GM21576 (cell line): ENCODE results near the gene LRRTM1.

ENCODE experiments used
- ATAC-seq: cut with Tn5 transposase; IDR thresholded peaks from one replicate; pipeline ENCODE4 v1.9.1; 2021; ENCODE audit warnings: mild to moderate bottlenecking, moderate library complexity; ENCODE audit not compliant: unreplicated experiment

The LRRTM1 gene

DNA sequence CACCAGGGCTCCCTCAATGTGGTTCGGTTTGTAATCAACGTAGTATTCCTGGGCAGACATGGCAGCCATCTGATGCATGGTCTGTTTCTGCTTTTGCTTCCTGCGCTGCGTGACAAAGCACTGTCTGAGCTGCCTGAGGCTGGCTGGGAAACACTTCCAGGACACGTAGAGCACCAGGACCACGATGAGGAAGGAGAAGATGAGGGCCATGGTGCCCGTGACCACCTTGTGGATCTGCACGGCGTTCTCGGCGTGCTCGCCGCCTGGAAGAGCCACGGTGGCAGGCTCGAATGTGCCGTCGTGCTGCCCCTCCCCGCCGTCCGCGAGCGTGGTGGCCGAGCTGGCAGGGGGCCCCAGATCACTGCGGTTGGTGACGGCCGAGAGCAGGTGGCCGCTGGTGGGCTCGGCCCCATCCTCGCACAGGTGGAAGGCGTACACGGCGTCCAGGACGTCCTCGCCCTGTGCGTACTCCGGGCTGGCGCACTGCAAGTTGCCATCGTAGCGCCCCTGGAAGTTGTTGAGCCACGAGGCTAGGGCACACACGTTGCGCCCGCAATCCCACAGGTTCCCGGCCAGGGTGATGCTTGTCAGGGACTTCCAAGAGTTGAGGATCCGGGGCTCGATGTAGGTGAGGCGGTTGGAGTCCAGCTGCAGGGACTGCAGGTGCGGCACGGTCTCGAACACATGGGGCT, 2.1 kb downstream of the LRRTM1 start:
- no peak for ATAC-seq

DNA sequence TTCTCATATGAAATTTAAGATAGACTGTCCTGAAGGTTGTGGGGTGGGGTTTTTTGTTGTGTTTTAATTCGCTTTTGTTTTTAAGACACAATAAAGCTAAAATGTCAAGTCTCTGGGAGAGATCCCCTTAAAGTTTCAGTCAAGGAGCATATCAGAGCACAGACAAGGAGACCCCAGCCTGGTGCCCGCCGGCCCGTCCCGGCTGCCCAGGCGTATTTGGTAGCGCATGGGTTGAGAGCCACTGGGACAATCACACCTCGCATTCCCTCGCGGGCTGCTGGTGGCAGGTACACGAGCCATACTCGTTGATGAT, 2.6 kb downstream of the LRRTM1 start:
- no peak for ATAC-seq

DNA sequence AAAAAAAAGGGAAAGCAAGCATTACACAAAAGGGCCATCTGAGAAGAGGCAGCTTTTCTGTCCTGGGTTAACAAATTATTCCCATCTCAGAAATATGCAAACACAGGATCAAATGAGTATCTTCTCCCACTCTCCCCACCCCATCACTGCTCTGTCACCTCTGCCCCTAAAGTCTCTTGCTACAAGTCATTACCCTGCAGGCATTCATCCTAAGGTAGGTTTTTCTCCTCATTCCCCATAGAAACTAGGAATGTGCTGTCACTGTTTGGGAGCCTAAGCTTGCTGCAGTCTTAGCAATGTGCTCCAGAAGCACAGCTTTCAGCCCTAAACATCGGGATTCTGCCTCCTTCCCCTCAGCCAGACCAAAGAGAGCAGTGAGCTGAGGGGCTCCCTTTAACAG, 3.6 kb downstream of the LRRTM1 start:
- no peak for ATAC-seq

DNA sequence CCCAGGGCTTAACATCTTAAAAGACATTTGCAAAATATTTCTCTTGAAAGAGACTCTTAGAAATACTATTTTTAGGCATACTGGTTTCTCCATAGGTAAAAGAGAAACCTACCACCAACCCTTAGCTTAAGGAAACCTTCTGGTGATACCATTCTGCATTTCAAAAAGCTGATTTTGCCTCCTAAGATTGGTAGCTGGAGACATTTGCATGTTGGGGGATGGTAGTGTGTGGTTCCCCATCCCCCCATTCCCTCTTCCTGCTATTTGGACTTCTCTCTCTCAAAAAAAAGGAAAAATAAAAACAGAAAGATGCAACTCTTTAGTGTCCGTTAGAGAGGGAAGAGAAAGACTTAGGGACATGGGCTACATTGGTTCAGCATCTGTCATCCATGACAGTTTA, 4.2 kb downstream of the LRRTM1 start:
- no peak for ATAC-seq

DNA sequence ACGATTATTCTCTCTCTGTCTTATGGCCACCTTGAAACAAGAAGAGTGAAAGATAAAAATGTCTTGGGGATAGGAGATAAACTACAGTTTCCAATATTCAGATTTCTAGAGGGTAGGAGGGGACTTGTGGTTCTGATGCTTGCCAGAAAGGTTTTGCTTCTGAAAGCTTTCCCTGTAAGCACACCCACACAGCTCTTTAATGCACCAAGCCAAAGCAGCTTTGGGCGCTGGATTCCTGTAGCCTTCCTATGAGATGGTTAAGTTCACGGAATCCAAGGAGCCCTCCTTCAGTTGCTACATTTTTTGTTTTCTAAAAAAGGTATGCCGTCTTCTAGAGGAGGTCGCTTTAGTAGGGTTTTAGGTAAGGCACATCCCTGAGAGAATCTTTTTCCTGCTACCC, 4.9 kb downstream of the LRRTM1 start:
- no peak for ATAC-seq

DNA sequence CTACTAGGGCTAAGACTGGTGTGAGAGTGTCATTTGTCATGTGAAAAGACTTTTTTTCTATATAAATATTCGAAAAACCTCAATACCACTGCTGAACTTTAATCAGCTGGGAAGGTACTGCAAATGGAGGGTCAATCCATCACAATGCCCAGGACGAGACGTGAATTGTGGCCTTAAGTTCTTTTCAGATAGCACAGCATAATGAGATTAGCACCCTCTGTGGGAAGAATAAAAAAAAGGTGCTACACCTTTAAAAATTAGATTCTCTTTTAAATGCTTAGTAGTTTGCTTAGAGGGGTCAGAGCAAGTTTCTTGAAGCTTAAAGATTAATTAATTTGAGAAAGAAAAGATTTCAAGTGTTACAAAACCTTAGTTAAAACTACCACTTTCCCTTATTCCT, 5.6 kb downstream of the LRRTM1 start:
- no peak for ATAC-seq

DNA sequence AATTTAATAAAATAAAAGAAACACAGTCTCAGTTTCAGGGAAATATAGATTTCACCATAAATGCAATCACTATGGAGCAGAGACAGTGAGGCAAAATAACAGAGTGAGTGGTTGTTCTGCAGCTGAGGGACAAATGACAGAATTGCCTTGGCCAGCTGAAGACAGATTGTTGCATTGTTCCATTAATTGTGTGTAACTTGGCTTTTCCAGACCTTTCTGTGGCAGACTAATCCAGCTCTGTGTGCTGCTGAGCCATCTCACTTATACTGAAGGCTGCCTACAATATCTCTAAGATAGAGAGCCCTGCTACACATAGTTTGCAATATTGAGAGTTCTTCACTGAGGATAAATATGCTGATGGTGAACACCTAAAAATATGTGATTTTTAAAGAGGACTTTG, 11.5 kb downstream of the LRRTM1 start:
- ATAC-seq: no peak

DNA sequence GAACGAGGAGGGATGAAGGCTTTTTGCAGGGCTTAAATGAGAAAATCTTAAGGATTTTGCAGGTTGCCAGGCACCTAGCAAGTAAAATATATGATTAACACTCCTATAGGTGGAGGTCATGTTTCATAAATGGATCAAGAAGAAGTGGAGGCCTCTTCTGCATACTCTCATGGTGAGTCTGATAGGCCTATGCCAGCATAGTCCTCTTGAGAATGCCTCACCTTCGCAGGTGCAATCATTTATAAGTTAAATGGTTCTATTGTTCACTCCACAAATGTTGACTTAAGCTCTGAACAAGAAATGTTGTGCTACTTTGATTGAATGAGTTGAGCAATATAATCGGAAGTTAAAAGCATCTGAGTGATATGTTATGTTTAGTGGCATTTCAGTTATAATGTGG, 12.1 kb downstream of the LRRTM1 start:
- ATAC-seq: no peak

DNA sequence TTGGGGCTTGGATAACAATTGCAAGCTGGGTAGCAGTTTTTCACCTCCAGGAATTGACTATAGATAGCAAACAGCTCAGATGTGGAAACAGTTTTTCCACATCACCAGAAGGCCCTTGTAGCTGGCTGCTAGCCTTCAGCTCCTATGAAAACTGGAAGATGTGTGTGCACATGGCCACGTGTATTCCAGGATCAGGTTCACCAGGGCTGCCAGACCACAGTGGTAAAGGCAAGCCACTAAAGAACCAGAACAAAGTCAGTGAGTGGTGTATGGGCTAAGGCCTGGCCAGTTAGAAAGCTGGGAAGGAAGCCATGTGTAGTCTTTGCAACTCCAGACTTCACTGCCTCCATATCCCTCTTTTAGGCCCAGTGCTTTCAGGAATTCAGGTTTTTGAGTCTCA, 12.9 kb downstream of the LRRTM1 start:
- no peak for ATAC-seq

DNA sequence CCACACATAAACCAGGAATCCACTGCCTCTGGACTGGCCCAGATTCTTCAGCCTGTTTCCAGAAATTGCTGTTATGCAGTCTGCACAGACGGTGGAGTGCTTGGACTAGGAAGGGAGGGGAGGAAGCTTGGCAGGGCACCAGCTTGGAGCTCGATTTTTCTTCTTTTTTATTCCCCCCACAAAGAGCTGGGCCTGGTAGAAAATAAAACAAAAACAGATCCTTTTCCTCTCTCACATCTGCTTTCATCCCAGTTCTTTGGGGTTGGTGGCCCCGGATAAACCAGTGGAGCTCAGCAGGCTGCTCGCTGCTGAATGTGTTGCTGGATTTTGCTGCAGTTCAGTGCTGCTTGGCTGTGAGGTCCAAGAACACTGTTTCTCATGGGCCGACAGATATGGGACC, 16.0 kb downstream of the LRRTM1 start:
- ATAC-seq: no peak

DNA sequence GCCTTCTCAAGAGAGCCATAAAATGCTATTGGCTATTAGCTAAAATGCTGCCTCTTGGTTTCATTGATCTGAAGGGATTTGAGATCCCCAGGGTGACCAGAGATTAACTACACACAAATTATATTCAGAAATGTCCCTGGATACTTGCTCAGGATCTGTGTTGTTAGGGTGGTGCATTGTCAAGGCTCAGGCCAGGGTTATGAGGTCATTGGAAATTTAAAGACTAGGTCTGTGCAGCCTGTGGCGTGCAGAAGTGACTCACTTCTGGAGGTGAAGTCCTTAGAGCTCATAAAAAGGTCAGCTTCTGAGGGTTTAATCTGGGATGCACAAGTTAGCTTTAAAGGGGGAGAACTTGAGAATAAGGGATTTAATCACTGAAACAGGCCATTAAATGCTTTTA, 23.5 kb downstream of the LRRTM1 start:
- no peak for ATAC-seq

DNA sequence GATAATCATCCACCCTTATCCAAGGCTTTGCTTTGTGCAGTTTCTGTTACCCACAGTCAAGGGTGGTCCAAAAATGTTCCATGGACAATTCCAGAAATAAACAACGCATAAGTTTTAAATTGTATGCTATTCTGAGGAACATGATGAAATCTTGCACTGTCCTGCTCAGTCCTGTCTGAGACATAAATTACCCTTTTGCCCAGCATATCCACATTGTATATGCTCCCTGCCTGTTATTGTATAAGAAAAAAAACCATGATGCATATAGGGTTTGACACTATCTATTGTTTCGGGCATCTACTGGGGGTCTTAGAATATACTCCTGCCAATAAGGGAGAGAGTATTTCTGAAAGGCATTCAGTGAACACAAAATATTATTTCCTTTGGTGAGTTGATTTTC, 24.0 kb downstream of the LRRTM1 start:
- ATAC-seq: no peak

DNA sequence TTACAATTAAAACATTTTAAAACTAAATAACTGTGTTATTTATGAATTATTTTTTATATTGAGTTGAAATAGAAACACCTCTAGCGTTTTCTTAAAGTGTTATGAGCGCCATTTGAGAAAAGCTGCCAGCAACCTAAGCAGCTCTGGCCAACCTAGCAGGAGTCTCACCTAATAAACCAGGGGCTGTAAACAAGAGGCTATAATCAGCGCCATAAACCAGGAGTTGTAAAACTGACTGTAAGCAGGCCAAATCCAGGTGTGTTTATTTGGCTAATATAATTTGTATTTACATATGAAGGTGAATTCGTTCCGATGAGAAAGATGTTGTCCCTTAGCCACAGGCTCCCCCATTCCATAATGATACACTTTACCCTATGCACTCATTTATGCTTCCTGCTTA, 34.7 kb downstream of the LRRTM1 start:
- ATAC-seq: no peak

DNA sequence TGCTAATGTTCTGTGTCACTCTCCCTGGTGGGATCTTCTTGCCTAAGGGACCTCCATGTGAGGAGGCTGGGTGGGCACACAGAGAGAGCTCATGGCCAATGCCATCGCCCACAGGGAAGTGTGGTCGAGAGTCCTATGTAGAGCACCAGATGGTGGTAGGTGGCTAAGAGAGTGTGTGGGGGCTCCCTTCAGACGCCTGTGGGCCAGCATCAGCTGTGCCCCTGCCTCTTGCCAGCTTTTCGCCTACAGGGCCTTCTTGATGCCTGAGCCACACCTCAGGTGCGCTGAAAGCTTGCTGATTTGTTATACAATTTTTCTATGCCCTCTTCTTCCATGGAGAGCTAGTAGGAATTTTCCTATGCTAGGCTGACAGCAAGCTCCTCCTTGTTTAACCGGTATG, 38.3 kb downstream of the LRRTM1 start:
- no peak for ATAC-seq

DNA sequence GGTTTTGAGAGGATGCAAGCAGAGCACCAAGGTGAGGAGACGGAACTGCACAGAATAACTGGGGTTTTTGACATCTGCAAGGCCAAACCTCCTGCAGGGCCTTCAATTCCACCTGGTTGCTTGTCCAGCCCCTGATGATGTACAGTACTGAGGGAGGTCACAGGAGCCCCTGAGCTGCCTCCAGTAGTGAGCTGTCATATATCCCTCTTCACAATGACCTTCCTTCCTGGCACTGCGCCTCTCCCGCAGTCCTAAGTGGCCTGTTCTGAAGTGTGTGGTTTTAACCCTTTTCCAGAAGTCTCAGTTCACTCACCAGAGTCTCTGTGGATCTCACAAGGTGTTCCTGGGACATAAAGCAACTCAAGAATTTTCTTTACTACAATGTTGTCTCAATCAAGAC, 45.3 kb downstream of the LRRTM1 start:
- no peak for ATAC-seq

DNA sequence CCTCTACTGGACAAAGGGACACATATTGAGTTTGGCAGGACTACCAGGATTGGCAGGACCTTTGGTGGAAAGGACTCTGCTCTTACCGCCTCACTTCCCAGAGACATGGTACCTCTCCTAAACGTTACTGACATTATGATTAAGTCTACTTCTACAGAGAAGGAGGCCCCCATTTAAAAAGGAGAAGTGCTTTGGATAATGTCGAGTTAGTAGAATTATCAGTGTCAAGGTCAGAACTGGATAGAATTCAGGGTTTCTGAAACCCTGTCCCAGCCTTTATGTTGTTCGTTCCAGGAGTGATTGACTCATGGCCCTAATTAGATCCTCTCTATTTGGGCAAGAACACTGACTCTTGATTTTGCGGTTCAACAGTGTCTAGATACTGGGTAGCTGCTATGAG, 45.8 kb downstream of the LRRTM1 start:
- ATAC-seq: no peak

DNA sequence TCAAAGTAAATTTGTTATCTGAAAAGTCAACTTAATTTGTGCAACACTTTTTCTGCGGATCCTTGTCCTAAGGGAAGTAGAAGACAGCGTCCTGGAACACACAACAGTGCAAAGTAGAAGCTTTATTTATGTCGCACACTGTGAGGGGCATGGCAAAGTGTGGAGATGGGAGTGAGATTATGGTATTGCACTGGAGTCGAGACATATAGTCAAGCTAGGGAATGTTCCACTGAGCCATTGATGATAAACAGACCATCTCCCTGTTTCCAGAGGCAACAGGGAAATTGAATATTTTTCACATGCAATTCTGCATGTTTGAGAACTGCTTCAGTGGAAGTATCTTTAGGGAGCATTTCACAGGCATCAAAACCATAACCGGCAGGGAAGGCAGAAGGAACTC, 46.2 kb downstream of the LRRTM1 start:
- ATAC-seq: no peak

DNA sequence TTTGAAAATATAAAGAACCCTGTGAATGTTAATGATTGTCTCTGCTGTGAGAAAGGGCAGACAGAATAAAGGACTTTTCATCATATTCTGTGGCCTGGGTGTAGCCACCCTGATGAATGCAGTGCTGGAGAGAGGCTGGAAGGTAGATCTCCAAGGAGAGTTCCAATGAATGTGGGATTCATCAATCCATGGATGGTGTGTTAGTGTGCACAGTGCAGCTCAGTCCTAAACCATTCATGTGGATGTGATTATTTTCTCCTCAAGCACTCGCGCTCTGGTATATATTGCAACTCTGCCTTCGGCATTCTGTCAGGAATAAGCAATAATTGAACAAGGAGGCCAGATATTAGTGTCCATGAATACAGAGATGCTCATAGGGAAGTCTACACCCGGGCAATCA, 47.1 kb downstream of the LRRTM1 start:
- ATAC-seq: no peak

DNA sequence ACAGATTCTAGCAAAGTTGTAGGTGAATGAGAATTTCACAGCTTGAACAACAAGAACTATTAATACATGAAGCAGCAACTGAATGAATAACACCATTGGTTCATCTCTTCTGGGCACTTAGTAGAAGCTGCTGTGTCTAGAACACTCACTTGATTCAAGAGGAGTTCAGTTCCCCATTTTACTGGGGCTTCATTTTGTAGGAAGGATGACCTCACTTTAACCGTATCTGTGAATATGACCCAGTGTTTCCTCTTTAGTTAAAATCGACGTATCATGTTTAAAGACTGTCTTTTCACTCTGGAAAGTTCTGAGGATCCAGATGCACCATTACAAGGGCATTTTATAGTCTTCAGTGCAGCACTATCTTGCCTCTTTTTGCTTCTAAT, 47.8 kb downstream of the LRRTM1 start:
- ATAC-seq: no peak

DNA sequence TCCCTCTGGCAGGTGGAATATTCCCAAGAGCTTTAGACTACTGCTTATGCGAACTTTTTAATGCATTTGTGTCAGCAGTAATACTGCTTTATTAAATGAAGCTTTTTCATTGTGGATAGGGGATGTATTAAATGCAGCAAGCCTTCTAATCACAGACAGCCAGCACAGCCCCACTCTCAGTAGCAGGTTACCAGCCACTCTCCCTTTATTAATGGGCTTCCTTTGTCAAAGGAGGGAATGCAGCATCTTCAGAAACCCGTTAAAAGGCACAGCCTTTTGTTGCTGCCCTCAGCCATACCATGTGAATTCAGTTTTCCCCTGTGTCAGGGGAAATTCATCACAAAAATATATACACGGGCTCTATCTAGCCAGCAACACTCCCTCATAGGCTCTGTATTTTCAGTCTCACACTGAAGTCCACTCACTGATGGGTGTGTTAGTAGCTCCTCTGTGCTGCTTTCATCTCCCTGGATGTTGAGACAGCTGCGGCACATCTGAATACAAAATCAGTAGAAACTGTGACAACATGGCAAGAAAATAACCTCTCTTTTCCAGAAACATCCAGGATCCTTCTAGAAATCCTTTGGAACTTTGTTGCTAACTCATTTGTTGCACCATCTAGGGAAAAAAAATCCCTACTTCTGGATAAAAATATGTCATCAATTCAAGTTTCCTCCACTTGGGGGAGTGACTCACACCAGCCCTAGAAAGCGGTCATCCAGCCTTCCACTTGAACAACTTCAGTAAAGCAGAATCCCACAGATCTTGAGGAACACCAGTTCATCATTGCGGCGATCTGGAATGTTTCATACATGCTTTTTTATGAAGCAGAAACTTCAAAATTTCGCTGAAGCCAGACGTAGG, 48.4 kb downstream of the LRRTM1 start:
- ATAC-seq: no peak

DNA sequence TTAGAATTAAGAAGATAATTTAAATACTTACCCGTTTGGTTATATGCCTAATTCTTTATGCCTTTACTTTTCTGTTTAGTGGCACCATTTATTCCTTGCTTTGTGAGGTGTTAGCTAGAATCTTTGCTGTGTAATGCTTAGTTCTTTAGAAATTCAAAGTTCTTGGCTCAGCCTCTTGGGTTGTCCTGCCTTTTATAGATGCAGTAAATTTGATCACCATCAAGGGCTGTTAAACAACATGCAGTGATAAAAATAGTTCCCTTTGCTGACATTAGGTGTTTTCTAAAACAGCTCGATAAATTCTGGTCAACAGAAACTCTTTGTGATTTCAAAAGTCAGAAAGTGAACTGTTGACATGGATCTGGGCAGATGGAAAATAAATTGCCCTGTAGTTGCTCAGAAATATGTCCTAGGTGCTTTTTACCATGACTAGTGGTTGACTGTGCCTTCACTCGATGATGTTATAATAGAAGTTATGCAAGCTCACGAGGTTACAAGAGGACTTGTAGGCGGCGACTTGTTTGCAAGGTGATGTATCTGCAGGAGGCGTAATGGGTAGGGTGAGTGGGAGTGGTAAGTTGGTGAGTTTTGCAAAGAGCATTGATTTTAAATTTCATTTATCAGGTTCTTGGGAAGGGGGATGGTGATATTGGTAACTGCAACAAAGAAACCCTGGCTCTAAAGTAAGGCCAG, 52.1 kb downstream of the LRRTM1 start:
- ATAC-seq: no peak
